Measurements from ENCODE around the gene RASAL2.
"Not testable (repeated sequence)": the region's sequence is repeated elsewhere in the genome, so short reads cannot be mapped to it uniquely, and the experiment has no call there.

RASAL2 gene

GRCh38 chr1:178071811-178072210 lies 22.1 kb upstream of the RASAL2 start:
- DNase-seq (ENCODE audit: low read depth in 2 of 2) = no peak

- no peak for DNase-seq (ENCODE audit: low read depth in 2 of 2)
These were observed 21.6 kb upstream of the RASAL2 start for GRCh38 chr1:178072326-178072725.

GRCh38 chr1:178075333-178075732 lies 18.6 kb upstream of the RASAL2 start:
- DNase-seq (ENCODE audit: low read depth in 2 of 2) = no peak

- DNase-seq (ENCODE audit: low read depth in 2 of 2) = no peak
These were observed 17.3 kb upstream of the RASAL2 start for GRCh38 chr1:178076607-178077006.

- DNase-seq (ENCODE audit: low read depth in 2 of 2) = no peak
These were observed 16.0 kb upstream of the RASAL2 start for GRCh38 chr1:178077917-178078316.

GRCh38 chr1:178086294-178086693 lies 7.6 kb upstream of the RASAL2 start:
- no peak for DNase-seq (ENCODE audit: low read depth in 2 of 2)

GRCh38 chr1:178086766-178087165 lies 7.1 kb upstream of the RASAL2 start:
- peak in 1 of 2 experiments; percentile 40 for DNase-seq (ENCODE audit: low read depth in 2 of 2)

GRCh38 chr1:178088651-178089050 lies 5.3 kb upstream of the RASAL2 start:
- DNase-seq (ENCODE audit: low read depth in 2 of 2) = no peak

- not testable (repeated sequence) for DNase-seq (ENCODE audit: low read depth in 2 of 2)
These were observed 2.5 kb upstream of the RASAL2 start for GRCh38 chr1:178091454-178091853.

- peak in 1 of 2 experiments; percentile 44 for DNase-seq (ENCODE audit: low read depth in 2 of 2)
These were observed 1.7 kb upstream of the RASAL2 start for GRCh38 chr1:178091986-178092745.

- no peak for DNase-seq (ENCODE audit: low read depth in 2 of 2)
These were observed 918 bp upstream of the RASAL2 start for GRCh38 chr1:178092878-178093493.

- peak; percentile 89 to 91 for DNase-seq (ENCODE audit: low read depth in 2 of 2)
These were observed 382 bp upstream of the RASAL2 start for GRCh38 chr1:178093494-178093950.

GRCh38 chr1:178094739-178095645 lies 1.1 kb downstream of the RASAL2 start:
- peak; percentile 44 to 48 for DNase-seq (ENCODE audit: low read depth in 2 of 2)

- DNase-seq (ENCODE audit: low read depth in 2 of 2) = peak in 1 of 2 experiments; percentile 38
These were observed 2.5 kb downstream of the RASAL2 start for GRCh38 chr1:178096421-178096820.

- DNase-seq (ENCODE audit: low read depth in 2 of 2) = no peak
These were observed 4.4 kb downstream of the RASAL2 start for GRCh38 chr1:178098262-178098661.

GRCh38 chr1:178101266-178101630 lies 7.3 kb downstream of the RASAL2 start:
- no peak for DNase-seq (ENCODE audit: low read depth in 2 of 2)

- DNase-seq (ENCODE audit: low read depth in 2 of 2) = no peak
These were observed 7.8 kb downstream of the RASAL2 start for GRCh38 chr1:178101654-178102053.

GRCh38 chr1:178102218-178102617 lies 8.3 kb downstream of the RASAL2 start:
- DNase-seq (ENCODE audit: low read depth in 2 of 2) = no peak

- no peak for DNase-seq (ENCODE audit: low read depth in 2 of 2)
These were observed 13.9 kb downstream of the RASAL2 start for GRCh38 chr1:178107823-178108222.

- DNase-seq (ENCODE audit: low read depth in 2 of 2) = no peak
These were observed 15.6 kb downstream of the RASAL2 start for GRCh38 chr1:178109348-178110143.

GRCh38 chr1:178115260-178115659 lies 21.4 kb downstream of the RASAL2 start:
- no peak for DNase-seq (ENCODE audit: low read depth in 2 of 2)
